T-helper 1 cell (primary cell): ENCODE data around the gene TWIST2.

Experiments
- DNase-seq, 5 donors: peaks; one replicate each; pipeline ENCODE4 v3.0.0-alpha.2; 2012 to 2020

Gene TWIST2

GRCh38 chr2:238922435-238922834 lies 74.5 kb downstream of the TWIST2 start:
- DNase-seq = no peak

GRCh38 chr2:238924032-238924431 lies 76.1 kb downstream of the TWIST2 start:
- DNase-seq = no peak

GRCh38 chr2:238924796-238925195 lies 76.9 kb downstream of the TWIST2 start:
- DNase-seq = no peak

GRCh38 chr2:238925281-238925680 lies 77.4 kb downstream of the TWIST2 start:
- no peak for DNase-seq

- DNase-seq = no peak
Observed at GRCh38 chr2:238925816-238926521, 78.1 kb downstream of the TWIST2 start.

- no peak for DNase-seq
Observed at GRCh38 chr2:238926761-238927611, 79.1 kb downstream of the TWIST2 start.

- DNase-seq = no peak
Observed at GRCh38 chr2:238927746-238928519, 80.0 kb downstream of the TWIST2 start.

- no peak for DNase-seq
Observed at GRCh38 chr2:238928520-238929241, 80.8 kb downstream of the TWIST2 start.

- DNase-seq = no peak
Observed at GRCh38 chr2:238929242-238930081, 81.6 kb downstream of the TWIST2 start.

- no peak for DNase-seq
Observed at GRCh38 chr2:238930216-238930615, 82.3 kb downstream of the TWIST2 start.

GRCh38 chr2:238936162-238937052 lies 88.5 kb downstream of the TWIST2 start:
- DNase-seq = no peak

GRCh38 chr2:238938003-238938400 lies 90.1 kb downstream of the TWIST2 start:
- DNase-seq = no peak

- no peak for DNase-seq
Observed at GRCh38 chr2:238938401-238939055, 90.6 kb downstream of the TWIST2 start.

GRCh38 chr2:238939074-238939473 lies 91.2 kb downstream of the TWIST2 start:
- DNase-seq = no peak

- DNase-seq = no peak
Observed at GRCh38 chr2:238939521-238940403, 91.9 kb downstream of the TWIST2 start.

- no peak for DNase-seq
Observed at GRCh38 chr2:238940806-238941205, 92.9 kb downstream of the TWIST2 start.

GRCh38 chr2:238941262-238941792 lies 93.4 kb downstream of the TWIST2 start:
- DNase-seq = no peak

GRCh38 chr2:238942080-238942725 lies 94.3 kb downstream of the TWIST2 start:
- DNase-seq = no peak
